ENCODE measurements around the gene RTBDN. TPM values are rescaled to one million over a fixed set of nuclear protein-coding genes. Genes with fewer than 3 reads are reported as not detected.
A peak's percentile ranks its signal among the peaks of the same experiment; 100 is the strongest.

The RTBDN gene
- polyA plus RNA-seq (ENCODE audit: insufficient read length in 3 of 3), result not detected
- long read RNA-seq, donor 1, result 0 reads
- long read RNA-seq, donor 2, result 0 reads
- long read RNA-seq, donor 3, result 0 reads
- long read RNA-seq, donor 4, result 0 reads
- long read RNA-seq, donor 5, result 0 reads
- long read RNA-seq, donor 6, result 0 reads
- long read RNA-seq, donor 7, result 0 reads
- long read RNA-seq, donor 8, result 0 reads
- long read RNA-seq, donor 9, result 0 reads
- long read RNA-seq, donor 10, result 0 reads
- long read RNA-seq, donor 11, result 0 reads
- long read RNA-seq, donor 12, result 0 reads
- long read RNA-seq, donor 13, result 0 reads
- long read RNA-seq, donor 14, result 0 reads
- long read RNA-seq, donor 15, result 0 reads
- long read RNA-seq, donor 16, result 0 reads

DNA sequence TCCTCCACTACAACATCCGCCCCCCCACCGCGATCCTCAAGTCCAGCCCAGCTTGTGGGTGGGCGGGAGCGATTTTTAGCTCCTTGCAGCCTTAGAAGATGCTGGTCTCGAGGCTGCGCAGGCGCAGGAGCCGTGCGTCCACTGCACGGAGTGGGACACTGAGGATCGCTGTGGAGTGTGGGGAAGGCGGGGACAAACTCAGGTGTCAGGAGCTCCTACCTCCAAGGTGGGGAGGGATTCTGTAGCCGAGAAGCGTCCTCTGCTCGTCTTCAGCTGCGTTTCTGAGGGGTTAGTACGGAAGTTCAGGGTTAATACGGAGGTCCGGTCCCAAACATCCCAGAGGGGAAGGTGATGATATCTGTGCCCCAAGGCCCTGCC lies at the start of gene RTBDN:
TSS of gene RTBDN (minus strand) at position 14 of the 378 bp plus-strand sequence. CDS start 4,600 bp downstream, outside the sequence.
- DNase-seq, result no peak

DNA sequence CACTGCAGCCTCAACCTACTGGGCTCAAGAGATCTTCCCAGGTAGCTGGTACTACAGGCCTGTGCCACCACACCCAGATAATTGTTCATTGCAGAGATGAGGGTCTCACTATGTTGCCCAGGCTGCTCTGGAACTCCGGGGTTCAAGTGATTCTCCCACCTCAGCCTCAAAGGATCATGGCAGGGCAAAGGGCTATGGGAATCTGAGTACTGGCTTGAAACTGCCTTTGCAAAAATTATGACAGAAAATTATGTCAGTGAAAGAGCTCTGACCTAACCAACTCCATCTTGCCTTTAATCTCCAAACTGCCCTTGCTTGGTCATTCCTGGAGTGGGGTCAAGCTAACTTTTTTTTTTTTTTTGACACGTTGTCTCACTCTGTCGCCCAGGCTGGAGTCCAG lies 48.2 kb upstream of the RTBDN start:
- DNase-seq, result no peak

DNA sequence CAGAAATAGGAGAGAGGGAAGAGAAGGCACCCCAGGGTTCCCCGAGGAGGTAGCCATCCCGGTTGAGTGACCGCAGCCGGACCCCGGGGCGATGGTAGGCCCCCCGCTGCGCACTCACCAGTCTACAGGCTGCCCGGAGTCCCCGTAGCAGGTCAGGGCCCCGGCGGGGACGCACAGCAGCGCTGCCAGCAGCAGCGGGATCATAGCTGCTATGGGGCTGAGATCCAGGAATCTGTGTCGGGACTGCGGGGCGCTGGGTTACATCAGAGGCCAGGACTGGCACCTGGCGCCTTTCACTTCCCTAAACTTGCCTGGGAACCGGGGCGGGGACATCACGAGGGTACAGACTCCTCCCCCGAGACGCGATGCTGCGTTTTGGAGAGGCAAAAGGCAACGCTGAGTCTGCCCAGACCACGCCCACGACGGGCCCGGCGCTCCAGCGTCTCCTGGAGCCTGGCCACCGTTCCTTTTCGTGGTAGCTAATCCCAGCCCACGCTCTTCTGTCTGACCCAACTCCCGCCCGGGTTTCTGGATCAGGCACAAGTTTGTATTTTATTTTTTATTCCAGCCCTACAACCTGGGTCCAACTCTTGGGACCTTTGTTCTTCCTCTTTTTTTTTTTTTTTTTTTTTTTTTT lies 46.9 kb upstream of the RTBDN start, which contains the start of gene DNASE2:
TSS of gene DNASE2 (minus strand) at position 278 of the 637 bp plus-strand sequence. CDS start at position 204, 74 bp downstream.
- DNase-seq, result peak; percentile 79

DNA sequence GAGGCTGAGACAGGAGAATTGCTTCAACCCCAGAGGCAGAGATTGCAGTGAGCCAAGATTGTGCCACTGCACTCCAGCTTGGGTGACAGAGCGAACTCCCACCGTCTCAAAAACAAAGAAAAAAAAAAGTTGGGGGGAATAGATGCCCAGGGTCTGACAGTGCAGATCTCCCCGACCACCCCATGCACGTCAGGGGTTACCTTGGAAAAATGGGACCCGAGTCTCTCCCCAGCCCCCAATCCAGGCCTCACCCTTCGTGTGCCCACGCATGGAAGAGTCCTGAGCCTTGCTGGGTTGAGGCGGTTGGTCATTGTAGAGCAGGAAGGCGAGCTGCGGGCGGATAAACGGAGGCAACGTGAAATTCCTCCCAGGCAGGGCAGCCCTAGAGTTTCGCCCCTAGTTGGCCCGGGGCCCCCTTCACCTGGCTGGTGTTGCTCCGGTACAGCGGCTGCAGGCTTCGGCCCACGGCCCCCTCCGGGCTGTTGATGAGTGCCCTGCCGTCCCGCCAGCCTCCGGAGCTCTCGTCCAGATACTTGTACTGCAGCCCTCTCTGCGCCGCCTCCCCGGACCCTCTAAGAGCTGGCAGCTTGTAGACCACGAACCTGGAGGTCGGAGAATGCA lies 46.3 kb upstream of the RTBDN start:
- DNase-seq, result no peak

DNA sequence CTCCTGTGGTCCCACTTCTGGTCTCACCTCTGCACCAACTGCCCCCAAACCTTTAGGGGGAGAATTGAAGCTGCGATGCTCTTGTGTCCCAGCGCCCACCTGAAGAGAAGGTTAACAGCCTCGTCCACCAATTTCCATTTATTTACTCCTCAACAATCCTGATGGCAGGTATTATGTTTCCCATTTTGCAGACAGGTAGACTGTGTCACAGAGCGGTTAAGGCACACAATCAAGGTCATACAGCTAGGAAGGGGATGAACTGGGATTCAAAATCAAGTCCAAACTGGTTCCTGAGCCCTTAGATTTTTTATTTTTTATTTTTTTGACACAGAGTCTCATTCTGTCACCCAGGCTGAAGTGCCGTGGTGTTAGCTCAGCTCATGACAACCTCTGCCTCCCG lies 40.7 kb upstream of the RTBDN start:
- DNase-seq, result no peak

DNA sequence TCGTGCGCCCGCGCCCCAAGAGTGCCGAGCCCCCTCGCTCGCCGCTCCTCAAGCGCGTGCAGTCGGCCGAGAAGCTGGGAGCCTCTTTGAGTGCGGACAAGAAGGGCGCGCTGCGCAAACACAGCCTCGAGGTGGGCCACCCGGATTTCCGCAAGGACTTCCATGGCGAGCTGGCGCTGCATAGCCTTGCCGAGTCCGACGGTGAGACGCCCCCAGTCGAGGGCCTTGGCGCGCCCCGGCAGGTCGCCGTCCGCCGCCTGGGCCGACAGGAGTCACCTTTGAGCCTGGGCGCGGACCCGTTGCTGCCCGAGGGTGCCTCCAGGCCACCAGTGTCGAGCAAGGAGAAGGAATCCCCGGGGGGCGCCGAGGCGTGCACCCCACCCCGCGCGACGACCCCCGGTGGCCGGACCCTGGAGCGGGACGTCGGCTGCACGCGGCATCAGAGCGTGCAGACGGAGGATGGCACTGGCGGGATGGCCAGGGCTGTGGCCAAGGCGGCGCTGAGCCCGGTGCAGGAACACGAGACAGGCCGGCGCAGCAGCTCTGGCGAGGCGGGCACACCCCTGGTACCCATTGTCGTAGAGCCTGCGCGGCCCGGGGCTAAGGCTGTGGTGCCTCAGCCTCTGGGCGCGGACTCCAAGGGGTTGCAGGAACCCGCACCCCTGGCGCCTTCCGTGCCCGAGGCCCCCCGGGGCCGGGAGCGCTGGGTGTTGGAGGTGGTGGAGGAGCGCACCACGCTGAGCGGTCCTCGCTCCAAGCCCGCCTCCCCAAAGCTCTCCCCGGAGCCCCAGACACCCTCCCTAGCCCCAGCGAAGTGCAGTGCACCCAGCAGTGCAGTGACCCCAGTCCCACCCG lies 39.7 kb upstream of the RTBDN start:
- no peak for DNase-seq

DNA sequence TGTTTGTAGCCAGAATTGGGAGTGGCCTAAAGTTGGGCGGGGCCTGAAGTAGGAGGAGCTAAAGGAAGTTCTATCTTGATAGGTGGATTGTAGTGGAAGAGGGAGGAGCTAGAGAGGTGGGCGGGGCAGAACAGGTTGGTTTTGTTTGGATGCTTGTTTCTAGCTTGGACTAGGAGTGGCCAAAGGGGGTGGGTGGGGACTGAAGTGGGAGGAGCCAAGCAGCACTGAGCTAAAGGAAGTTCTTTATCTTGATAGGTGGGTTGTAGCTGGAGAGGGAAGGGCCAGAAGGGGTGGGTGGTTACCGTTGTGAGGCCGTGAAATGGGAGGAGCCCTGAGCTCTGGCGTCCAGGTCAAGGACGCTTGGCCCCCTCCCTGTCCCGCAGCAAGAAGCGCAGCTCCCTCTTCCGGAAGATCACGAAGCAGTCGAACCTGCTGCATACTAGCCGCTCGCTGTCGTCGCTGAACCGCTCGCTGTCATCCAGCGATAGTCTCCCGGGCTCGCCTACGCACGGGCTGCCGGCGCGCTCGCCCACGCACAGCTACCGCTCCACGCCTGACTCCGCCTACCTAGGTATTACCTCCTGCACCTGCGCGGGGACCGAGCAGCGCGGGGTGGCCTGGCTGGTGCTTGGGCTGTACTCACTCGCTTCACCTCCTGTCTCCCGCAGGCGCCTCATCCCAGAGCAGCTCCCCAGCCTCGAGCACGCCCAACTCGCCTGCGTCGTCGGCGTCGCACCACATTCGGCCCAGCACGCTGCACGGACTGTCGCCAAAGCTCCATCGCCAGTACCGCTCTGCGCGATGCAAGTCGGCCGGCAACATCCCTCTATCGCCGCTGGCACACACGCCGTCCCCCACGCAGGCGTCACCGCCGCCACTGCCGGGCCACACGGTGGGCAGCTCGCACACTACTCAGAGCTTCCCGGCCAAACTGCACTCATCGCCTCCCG lies 38.8 kb upstream of the RTBDN start:
- peak; percentile 49 for DNase-seq

DNA sequence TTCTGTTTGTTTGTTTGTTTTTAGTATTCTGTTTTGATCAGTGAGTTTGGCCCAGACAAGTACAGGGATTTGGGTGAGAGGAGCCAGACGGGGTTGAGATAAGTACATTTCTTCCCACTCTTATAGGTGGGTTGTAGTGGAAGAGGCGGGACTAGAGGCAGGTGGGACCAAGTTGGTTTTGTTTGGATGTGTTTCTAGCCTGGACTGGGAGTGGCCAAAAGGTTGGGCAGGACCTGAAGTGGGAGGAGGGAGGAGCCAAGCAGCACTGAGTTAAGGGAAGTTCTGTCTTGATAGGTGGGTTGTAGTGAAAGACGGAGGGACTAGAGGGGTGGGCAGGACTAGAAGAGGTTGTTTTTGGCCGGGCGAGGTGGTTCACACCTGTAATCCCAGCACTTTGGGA lies 37.9 kb upstream of the RTBDN start:
- no peak for DNase-seq

DNA sequence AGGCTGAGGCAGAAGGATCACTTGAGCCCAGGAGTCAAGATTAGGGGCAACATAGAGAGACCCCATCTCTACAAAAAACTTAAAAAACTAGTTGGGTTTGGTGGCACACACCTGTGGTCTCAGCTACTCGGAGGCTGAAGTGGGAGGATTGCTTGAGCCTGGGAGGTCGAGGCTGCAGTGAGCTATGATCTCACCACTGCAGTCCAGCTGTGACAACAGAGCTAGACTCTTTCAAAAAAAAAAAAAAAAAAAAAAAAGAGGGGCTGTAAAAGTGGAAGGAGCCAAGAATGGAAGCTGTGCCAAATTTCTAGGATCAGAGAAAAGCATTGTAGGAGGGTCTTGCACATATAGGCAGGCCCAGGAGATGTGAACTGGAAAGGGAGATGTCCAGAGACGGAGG lies 37.3 kb upstream of the RTBDN start:
- DNase-seq, result no peak

DNA sequence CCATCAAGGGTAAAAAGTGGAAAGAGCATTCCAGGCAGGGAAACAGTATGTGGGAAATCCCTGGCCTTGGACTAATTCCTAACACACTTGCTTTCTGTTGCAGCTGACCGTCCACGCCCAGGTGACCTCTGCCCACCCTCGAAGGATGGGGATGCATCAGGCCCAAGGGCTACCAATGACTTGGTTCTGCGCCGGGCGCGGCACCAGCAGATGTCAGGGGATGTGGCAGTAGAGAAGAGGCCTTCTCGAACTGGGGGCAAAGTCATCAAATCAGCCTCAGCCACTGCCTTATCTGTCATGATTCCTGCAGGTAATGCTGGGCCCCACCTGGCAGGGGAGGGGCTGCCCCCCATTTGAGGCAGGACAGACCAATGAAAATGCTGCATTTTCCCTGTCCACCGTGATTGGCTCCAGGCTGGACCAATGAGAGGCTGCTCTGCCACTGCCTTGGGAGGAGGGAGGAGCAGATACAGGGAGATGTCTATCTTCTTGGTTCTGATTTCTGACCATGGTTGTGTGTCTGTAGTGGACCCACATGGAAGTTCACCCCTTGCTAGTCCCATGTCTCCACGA lies 34.2 kb upstream of the RTBDN start:
- DNase-seq, result no peak

DNA sequence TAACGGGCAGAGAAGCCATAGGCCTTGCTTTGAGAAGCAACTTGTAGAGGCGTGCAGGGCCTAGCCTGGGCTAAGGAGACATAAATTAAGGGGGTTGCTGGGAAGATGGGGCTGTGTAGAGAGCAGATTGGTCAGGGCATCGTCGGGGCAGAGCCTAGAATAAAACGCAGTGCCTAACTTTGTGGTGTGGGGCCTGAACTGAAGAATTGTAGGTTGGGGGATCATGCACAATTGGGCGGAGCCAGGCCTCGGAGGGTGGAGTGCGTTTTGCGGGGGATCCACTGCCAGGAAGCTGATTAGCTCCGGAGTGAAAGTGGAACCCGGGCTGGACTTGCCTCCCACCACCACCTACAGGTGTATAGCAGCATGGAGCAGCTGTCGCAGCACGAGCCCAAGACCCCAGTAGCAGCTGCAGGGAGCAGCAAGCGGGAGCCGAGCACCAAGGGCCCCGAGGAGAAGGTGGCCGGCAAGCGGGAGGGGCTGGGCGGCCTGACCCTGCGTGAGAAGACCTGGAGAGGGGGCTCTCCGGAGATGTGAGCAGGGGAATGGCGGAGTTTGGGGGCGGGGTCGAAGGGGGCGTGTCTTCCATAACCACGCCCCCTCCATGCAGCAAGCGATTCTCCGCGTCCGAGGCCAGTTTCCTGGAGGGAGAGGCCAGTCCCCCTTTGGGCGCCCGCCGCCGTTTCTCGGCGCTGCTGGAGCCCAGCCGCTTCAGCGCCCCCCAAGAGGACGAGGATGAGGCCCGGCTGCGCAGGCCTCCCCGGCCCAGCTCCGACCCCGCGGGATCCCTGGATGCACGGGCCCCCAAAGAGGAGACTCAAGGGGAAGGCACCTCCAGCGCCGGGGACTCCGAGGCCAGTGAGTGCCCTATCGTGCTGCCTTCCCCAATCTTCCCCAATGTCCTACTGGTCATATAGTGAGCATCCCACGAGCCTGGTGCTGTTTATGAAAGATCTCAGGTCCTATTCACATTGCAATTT lies 33.0 kb upstream of the RTBDN start:
- peak; percentile 84 for DNase-seq

DNA sequence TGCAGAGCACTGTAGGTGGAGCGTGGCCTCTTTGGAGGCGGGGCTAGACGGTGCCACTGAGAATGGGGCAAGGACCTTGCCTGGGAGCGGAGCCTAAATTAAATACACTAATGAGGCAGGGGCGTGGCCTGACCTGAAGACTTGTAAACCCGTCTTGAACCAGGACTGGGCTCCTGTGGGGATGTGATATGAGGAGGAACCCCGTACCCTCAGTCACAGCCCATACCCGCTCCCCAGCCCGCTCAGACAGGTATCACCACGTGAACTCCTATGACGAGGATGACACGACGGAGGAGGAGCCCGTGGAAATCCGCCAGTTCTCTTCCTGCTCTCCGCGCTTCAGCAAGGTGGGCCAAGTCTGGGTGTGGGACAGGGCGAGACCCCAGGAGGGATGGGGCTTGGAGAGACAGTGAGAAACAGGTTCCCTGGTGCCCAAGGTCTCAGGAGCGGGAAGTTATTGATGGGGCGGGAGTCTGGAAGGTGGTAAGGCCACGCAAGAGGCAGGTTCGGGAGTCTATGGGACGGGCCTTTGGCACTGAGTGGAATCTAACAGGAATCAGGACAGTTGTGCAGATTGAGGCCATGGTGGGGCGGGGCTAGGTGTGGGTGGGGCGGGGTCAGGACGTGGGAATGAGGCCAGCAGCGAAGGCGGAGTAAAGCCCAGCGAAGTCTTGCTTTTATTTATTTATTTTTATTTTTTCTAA lies 32.2 kb upstream of the RTBDN start:
- DNase-seq, result no peak

DNA sequence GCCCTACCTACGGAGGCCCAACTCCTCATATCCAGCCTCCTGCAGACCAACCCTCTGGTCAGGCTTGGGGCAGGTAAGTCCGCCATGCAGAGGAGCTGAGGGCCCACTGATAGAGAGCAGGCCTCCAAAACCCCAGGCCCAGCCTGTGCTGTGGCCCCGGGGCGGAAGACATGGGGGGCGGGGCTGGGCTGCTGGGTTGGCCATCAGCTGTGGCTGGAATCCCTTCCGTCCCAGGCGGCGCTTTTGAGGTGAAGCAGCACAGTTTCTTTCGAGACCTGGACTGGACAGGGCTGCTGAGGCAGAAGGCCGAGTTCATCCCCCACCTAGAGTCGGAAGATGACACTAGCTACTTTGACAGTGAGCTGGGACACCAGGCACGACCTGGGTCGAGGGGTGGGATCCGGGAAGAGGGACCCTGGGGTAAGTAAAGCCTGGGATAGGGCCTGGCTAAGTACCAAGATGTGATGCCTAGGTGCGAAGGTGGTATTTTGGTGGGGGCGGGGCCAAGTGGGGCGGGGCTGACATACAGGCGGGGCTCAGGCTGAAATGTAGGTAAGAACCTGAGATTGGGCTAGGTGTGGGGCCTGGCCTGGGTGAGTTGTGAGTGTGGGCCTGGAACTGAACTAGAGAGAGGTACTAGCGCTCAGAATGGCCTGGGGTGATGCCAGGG lies 31.5 kb upstream of the RTBDN start:
- DNase-seq, result no peak

DNA sequence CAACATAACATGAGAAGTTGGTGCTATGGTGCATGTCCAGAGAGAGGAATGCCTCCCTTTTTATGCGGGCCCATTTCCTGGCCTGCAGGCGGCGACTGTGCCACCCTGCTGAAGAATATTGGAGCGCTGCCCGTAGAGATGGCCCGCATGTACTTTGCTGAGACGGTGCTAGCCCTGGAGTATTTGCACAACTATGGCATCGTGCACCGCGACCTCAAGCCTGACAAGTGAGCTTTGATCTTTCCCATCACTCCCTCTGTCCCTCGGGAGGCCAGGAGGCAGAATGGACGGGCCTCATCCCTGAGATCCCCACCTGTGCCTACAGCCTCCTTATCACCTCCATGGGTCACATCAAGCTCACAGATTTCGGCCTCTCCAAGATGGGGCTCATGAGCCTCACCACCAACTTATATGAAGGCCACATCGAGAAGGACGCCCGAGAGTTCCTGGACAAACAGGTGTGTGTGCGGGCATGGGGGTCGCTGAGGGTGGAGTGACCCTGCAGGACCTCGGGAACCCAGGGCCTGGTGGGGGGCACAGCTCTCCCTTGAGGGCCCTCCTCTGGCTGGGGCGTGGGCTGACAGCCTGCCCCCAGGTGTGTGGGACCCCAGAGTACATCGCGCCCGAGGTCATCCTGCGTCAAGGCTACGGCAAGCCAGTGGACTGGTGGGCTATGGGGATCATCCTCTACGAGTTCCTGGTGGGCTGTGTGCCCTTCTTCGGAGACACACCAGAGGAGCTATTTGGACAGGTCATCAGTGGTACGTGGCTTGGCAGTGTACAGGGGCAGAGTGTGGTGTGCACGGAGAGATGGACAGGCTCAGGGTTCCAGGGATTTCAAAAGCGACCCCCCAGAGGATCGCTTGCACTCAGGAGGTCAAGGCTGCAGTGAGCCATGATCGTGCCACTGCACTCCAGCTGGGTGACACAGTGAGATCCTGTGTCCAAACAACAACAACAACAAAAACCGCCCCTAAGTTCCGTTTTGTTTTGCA lies 30.6 kb upstream of the RTBDN start:
- no peak for DNase-seq

DNA sequence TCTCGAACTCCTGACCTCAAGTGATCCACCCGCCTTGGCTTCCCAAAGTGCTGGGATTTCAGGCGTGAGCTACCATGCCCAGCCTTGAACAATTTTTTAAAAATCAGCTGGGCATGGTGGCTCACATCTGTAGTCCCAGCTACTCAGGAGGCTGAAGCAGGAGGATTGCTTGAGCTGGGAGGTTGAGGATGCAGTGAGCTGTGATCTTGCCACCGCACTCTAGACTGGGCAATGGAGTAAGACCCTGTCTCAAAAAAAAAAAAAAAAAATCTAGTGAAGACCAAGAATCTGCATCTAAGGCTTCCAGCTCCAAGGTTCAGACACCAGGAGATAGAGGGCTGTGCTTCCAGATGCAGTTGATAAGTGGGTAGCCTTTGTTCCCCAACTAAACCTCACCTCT lies 29.8 kb upstream of the RTBDN start:
- no peak for DNase-seq

DNA sequence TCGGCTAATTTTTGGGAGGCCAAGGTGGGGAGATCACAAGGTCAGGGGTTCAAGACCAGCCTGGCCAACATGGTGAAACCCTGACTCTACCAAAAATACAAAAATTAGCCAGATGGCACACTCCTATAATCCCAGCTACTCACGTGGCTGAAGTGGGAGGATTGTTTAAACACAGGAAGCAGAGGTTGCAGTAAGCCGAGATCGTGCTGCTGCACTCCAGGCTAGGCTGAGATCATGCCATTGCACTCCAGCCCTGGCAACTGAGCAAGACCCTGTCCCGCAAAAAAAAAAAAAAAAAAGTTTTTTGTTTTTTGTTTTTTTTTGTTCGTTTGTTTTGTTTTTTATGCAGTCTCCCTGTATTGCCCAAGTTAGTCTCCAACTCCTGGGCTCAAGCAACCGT lies 25.2 kb upstream of the RTBDN start:
- DNase-seq, result no peak
